SK-N-SH treated with all-trans-retinoic acid at 6 μM for 48 hours (cell line): ENCODE data around the gene FHIT.

Experiments used
- ATAC-seq: fragments of 200-7000 bp; cut with Tn5 transposase; 3 replicates; pipeline ENCODE4 v1.9.1; 2020; ENCODE audit warnings: mild to moderate bottlenecking, moderate library complexity
- ARNTL ChIP-seq: fragments of 450-650 bp; formaldehyde crosslinking; IDR thresholded peaks from 2 replicates; pipeline ENCODE4 v1.5.0; 2020; ENCODE audit warnings: low read depth, mild to moderate bottlenecking, moderate library complexity, borderline replicate concordance
- BACH2 ChIP-seq: fragments of 250-450 bp; sonication (Bioruptor Pico); IDR thresholded peaks from 2 replicates; pipeline ENCODE4 v1.9.0; 2021; ENCODE audit warnings: mild to moderate bottlenecking, borderline replicate concordance
- CREB5 ChIP-seq: fragments of 250-450 bp; sonication (Bioruptor Pico); IDR thresholded peaks from 2 replicates; pipeline ENCODE4 v1.5.1; 2020; ENCODE audit warnings: low read depth, mild to moderate bottlenecking, moderate library complexity
- CSDC2 ChIP-seq: fragments of 250-450 bp; sonication (Bioruptor Pico); IDR thresholded peaks from 2 replicates; pipeline ENCODE4 v1.5.0; 2020; ENCODE audit warnings: mild to moderate bottlenecking, moderate library complexity
- CSRNP3 ChIP-seq: fragments of 250-450 bp; sonication (Bioruptor Pico); IDR thresholded peaks from 2 replicates; pipeline ENCODE4 v1.5.1; 2021; ENCODE audit warnings: mild to moderate bottlenecking, moderate library complexity
- ESRRG ChIP-seq: fragments of 250-450 bp; sonication (Bioruptor Pico); IDR thresholded peaks from 2 replicates; pipeline ENCODE4 v1.6.1; 2021; ENCODE audit warnings: mild to moderate bottlenecking
- GLIS3 ChIP-seq: fragments of 250-450 bp; sonication (Bioruptor Pico); IDR thresholded peaks from 2 replicates; pipeline ENCODE4 v1.5.0; 2020; ENCODE audit warnings: mild to moderate bottlenecking, moderate library complexity
- ISL1 ChIP-seq: fragments of 250-450 bp; sonication (Bioruptor Pico); IDR thresholded peaks from 2 replicates; pipeline ENCODE4 v2.1.2; 2022; ENCODE audit warnings: mild to moderate bottlenecking, moderate library complexity
- OSR1 ChIP-seq: fragments of 250-450 bp; sonication (Bioruptor Pico); IDR thresholded peaks from 2 replicates; pipeline ENCODE4 v1.8.0; 2022; ENCODE audit warnings: moderate library complexity, mild to moderate bottlenecking, inconsistent platforms
- PATZ1 ChIP-seq: fragments of 250-450 bp; sonication (Bioruptor Pico); IDR thresholded peaks from 2 replicates; pipeline ENCODE4 v1.8.0; 2020; ENCODE audit warnings: mild to moderate bottlenecking, moderate library complexity, borderline replicate concordance
- POU6F1 ChIP-seq: fragments of 250-450 bp; sonication (Bioruptor Pico); IDR thresholded peaks from 2 replicates; pipeline ENCODE4 v1.8.0; 2021; ENCODE audit warnings: low read depth, mild to moderate bottlenecking, moderate library complexity, borderline replicate concordance
- PPARA ChIP-seq: fragments of 250-450 bp; sonication (Bioruptor Pico); IDR thresholded peaks from 2 replicates; pipeline ENCODE4 v1.5.0; 2020; ENCODE audit warnings: mild to moderate bottlenecking, borderline replicate concordance
- RARB ChIP-seq: fragments of 250-450 bp; sonication (Bioruptor Pico); IDR thresholded peaks from 2 replicates; pipeline ENCODE4 v1.8.0; 2021; ENCODE audit warnings: mild to moderate bottlenecking, moderate library complexity
- SNAI2 ChIP-seq: fragments of 250-450 bp; sonication (Bioruptor Pico); IDR thresholded peaks from 2 replicates; pipeline ENCODE4 v1.5.0; 2020; ENCODE audit warnings: mild to moderate bottlenecking, moderate library complexity
- TCF4 ChIP-seq: fragments of 250-450 bp; sonication (Bioruptor Pico); IDR thresholded peaks from 2 replicates; pipeline ENCODE4 v1.8.0; 2021; ENCODE audit warnings: mild to moderate bottlenecking, moderate library complexity, borderline replicate concordance
- TOX ChIP-seq: fragments of 250-450 bp; sonication (Bioruptor Pico); IDR thresholded peaks from 2 replicates; pipeline ENCODE4 v1.8.0; 2021; ENCODE audit warnings: mild to moderate bottlenecking, moderate library complexity, borderline replicate concordance
- TSHZ2 ChIP-seq: fragments of 250-450 bp; sonication (Bioruptor Pico); IDR thresholded peaks from 2 replicates; pipeline ENCODE4 v1.5.0; 2020; ENCODE audit warnings: mild to moderate bottlenecking, moderate library complexity
- ZC3H10 ChIP-seq: fragments of 250-450 bp; sonication (Bioruptor Pico); IDR thresholded peaks from 2 replicates; pipeline ENCODE4 v1.5.1; 2021; ENCODE audit warnings: mild to moderate bottlenecking, moderate library complexity
- ZFP3 ChIP-seq: fragments of 250-450 bp; sonication (Bioruptor Pico); IDR thresholded peaks from 2 replicates; pipeline ENCODE4 v1.5.0; 2020; ENCODE audit warnings: mild to moderate bottlenecking, moderate library complexity
- ZFP30 ChIP-seq: fragments of 450-650 bp; formaldehyde crosslinking; IDR thresholded peaks from 2 replicates; pipeline ENCODE4 v1.5.0; 2022; ENCODE audit warnings: mild to moderate bottlenecking, moderate library complexity
- ZNF565 ChIP-seq: fragments of 450-650 bp; formaldehyde crosslinking; conservative IDR thresholded peaks from 2 replicates; pipeline ENCODE4 v1.5.0; 2020; ENCODE audit warnings: low read depth, mild to moderate bottlenecking, moderate library complexity
- ZNF8 ChIP-seq: fragments of 450-650 bp; formaldehyde crosslinking; IDR thresholded peaks from 2 replicates; pipeline ENCODE4 v1.5.0; 2020; ENCODE audit warnings: mild to moderate bottlenecking, moderate library complexity

Gene FHIT

GRCh38 chr3:59769127-59769750, 1482.0 kb downstream of the FHIT start:
- TF ChIP-seq CSDC2 (CRISPR knock-in tag) (no peak), TSHZ2 (no peak), ZNF565 (CRISPR knock-in tag) (no peak), ARNTL (CRISPR knock-in tag) (no peak), PPARA (CRISPR knock-in tag) (no peak), CREB5 (CRISPR knock-in tag) (no peak), ZFP30 (no peak), POU6F1 (CRISPR knock-in tag) (no peak), SNAI2 (CRISPR knock-in tag) (no peak), PATZ1 (no peak)
- ATAC-seq = no peak

- TF ChIP-seq ZFP30 (no peak), CREB5 (CRISPR knock-in tag) (no peak), CSDC2 (CRISPR knock-in tag) (no peak), RARB (CRISPR knock-in tag) (no peak), ZNF8 (CRISPR knock-in tag) (no peak), ZC3H10 (CRISPR knock-in tag) (no peak), BACH2 (no peak), TOX (no peak), ZFP3 (CRISPR knock-in tag) (no peak), ESRRG (CRISPR knock-in tag) (no peak), TCF4 (CRISPR knock-in tag) (no peak), ZNF565 (CRISPR knock-in tag) (no peak), OSR1 (CRISPR knock-in tag) (no peak), ISL1 (no peak), ARNTL (CRISPR knock-in tag) (no peak), CSRNP3 (no peak), GLIS3 (CRISPR knock-in tag) (no peak)
- ATAC-seq = no peak
Observed at GRCh38 chr3:59766200-59766872, 1484.9 kb downstream of the FHIT start.
